Activated T-helper 2 cell treated with anti-CD3 and anti-CD28 coated beads, Interferon-gamma antibody, Interleukin-2, Interleukin-4, amounts not matched to agents 10 μg/mL and 5 μg/mL and 100 μg/mL, durations not matched to agents 14 hours and 24 hours and 36 hours (primary cell): ENCODE results near the gene TRAPPC11. TPM values are rescaled to one million over a fixed set of nuclear protein-coding genes. Genes with fewer than 3 reads are reported as not detected.

Experiments used
- DNase-seq: peaks from one replicate; pipeline ENCODE4 v3.0.0; 2021; ENCODE audit warnings: low spot score
- H3K27ac Mint-ChIP-seq: one replicate; pipeline ENCODE4 v1.8.0; 2021; ENCODE audit warnings: mixed read lengths
- H3K27me3 Mint-ChIP-seq: one replicate; pipeline ENCODE4 v1.8.0; 2021; ENCODE audit warnings: low read depth, mixed read lengths
- H3K36me3 Mint-ChIP-seq: one replicate; pipeline ENCODE4 v1.8.0; 2021; ENCODE audit warnings: low read depth, mixed read lengths
- H3K4me1 Mint-ChIP-seq: one replicate; pipeline ENCODE4 v1.8.0; 2021; ENCODE audit warnings: low read depth, mixed read lengths
- H3K4me3 Mint-ChIP-seq: one replicate; pipeline ENCODE4 v1.8.0; 2021; ENCODE audit warnings: low read depth, mild to moderate bottlenecking, moderate library complexity, mixed read lengths
- H3K9me3 Mint-ChIP-seq: one replicate; pipeline ENCODE4 v1.8.0; 2021; ENCODE audit warnings: mixed read lengths
- intact Hi-C: fragments of 100-400 bp; cut with micrococcal nuclease; formaldehyde crosslinking; loops from one replicate; pipeline ENCODE4 v1.15.1; 2023
- total RNA-seq: library from RNA; stranded (reverse); gene quantifications from 2 replicates; pipeline ENCODE4 v1.2.3, GENCODE V29; 2022

Gene TRAPPC11
- total RNA-seq, 1 donor from 2014 or later = 32.0 TPM

GRCh38 chr4:183658362-183659028 lies 598 bp upstream of the TRAPPC11 start:
- Mint-ChIP-seq H3K9me3 (no peaks in the 10 kb centered on the region), H3K27ac (peak overlapping the region; percentile 96), H3K27me3 (no peaks in the 10 kb centered on the region), H3K36me3 (peaks cover 27% of the 10 kb centered on the region), H3K4me1 (peaks cover 22% of the 10 kb centered on the region), H3K4me3 (peak overlapping the region; percentile 93)
- no peak for DNase-seq
- intact Hi-C loops = loop anchor here (1.0 to 5.0 kb wide), 4 partner anchors 64 to 741 kb away; partner anchors contain the start of genes CDKN2AIP and DCTD

- Mint-ChIP-seq H3K4me3 (peak overlapping the region; percentile 93), H3K27ac (peak overlapping the region; percentile 81), H3K9me3 (no peaks in the 10 kb centered on the region), H3K4me1 (peaks cover 22% of the 10 kb centered on the region), H3K27me3 (no peaks in the 10 kb centered on the region), H3K36me3 (peaks cover 29% of the 10 kb centered on the region)
- intact Hi-C loops = loop anchor here (1.0 to 5.0 kb wide), 4 partner anchors 62 to 743 kb away; partner anchors contain the start of genes CDKN2AIP and DCTD
- no peak for DNase-seq
Measured at GRCh38 chr4:183659872-183660242, 764 bp downstream of the TRAPPC11 start.

GRCh38 chr4:183666088-183666487 lies 7.0 kb downstream of the TRAPPC11 start:
- intact Hi-C loops = no loop called here
- no peaks in the 10 kb centered on the region for H3K9me3 Mint-ChIP-seq

GRCh38 chr4:183670251-183670650 lies 11.2 kb downstream of the TRAPPC11 start:
- H3K4me3 Mint-ChIP-seq = no peak overlapping the region
- no peak overlapping the region for H3K27ac Mint-ChIP-seq
- DNase-seq = no peak
- H3K36me3 Mint-ChIP-seq = peaks cover 52% of the 10 kb centered on the region
- H3K4me1 Mint-ChIP-seq = peaks cover 2% of the 10 kb centered on the region
- no peaks in the 10 kb centered on the region for H3K27me3 Mint-ChIP-seq
- intact Hi-C loops = no loop called here
- no peaks in the 10 kb centered on the region for H3K9me3 Mint-ChIP-seq

More at GRCh38 chr4:183666088-183666487, 7.0 kb downstream of the TRAPPC11 start:
- DNase-seq = no peak
- H3K27me3 Mint-ChIP-seq = no peaks in the 10 kb centered on the region
- peaks cover 2% of the 10 kb centered on the region for H3K4me1 Mint-ChIP-seq
- H3K4me3 Mint-ChIP-seq = no peak overlapping the region
- peaks cover 49% of the 10 kb centered on the region for H3K36me3 Mint-ChIP-seq
- H3K27ac Mint-ChIP-seq = no peak overlapping the region

- H3K4me3 Mint-ChIP-seq = no peak overlapping the region
- H3K4me1 Mint-ChIP-seq = no peaks in the 10 kb centered on the region
- peaks cover 50% of the 10 kb centered on the region for H3K36me3 Mint-ChIP-seq
- H3K9me3 Mint-ChIP-seq = no peaks in the 10 kb centered on the region
- H3K27me3 Mint-ChIP-seq = no peaks in the 10 kb centered on the region
- no peak for DNase-seq
- intact Hi-C loops = no loop called here
- H3K27ac Mint-ChIP-seq = no peak overlapping the region
Measured at GRCh38 chr4:183670960-183671555, 12.0 kb downstream of the TRAPPC11 start.

GRCh38 chr4:183674153-183674552 lies 15.1 kb downstream of the TRAPPC11 start:
- DNase-seq = no peak
- H3K36me3 Mint-ChIP-seq = peaks cover 46% of the 10 kb centered on the region
- no peak overlapping the region for H3K4me3 Mint-ChIP-seq
- intact Hi-C loops = no loop called here
- H3K27ac Mint-ChIP-seq = no peak overlapping the region
- H3K4me1 Mint-ChIP-seq = no peaks in the 10 kb centered on the region
- H3K9me3 Mint-ChIP-seq = no peaks in the 10 kb centered on the region
- no peaks in the 10 kb centered on the region for H3K27me3 Mint-ChIP-seq

- intact Hi-C loops = no loop called here
- Mint-ChIP-seq H3K27ac (no peak overlapping the region), H3K4me3 (no peak overlapping the region), H3K36me3 (peaks cover 43% of the 10 kb centered on the region), H3K9me3 (no peaks in the 10 kb centered on the region), H3K27me3 (no peaks in the 10 kb centered on the region), H3K4me1 (no peaks in the 10 kb centered on the region)
- DNase-seq = no peak
Measured at GRCh38 chr4:183675625-183676024, 16.5 kb downstream of the TRAPPC11 start.

DNA sequence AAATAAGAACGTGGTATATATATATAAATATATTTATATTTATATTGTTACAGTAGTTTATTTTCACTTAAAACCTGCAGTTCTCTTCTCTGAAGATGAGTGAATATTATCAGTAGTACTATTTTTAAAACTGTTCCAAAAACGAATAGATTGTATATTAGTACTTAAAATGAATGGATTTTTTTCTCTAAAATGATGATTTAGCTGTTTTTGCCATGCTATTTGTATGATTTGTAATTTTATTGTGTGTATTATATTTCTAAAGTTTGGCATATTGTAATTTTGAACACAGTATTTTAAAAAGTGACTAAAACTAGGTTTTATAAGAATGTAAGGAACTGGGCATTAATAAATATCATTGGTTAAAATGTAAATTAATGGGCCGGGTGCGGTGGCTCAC lies 22.0 kb downstream of the TRAPPC11 start:
- H3K9me3 Mint-ChIP-seq = no peaks in the 10 kb centered on the region
- intact Hi-C loops = no loop called here
- peaks cover 47% of the 10 kb centered on the region for H3K36me3 Mint-ChIP-seq
- H3K4me3 Mint-ChIP-seq = no peak overlapping the region
- DNase-seq = no peak
- H3K4me1 Mint-ChIP-seq = no peaks in the 10 kb centered on the region
- no peaks in the 10 kb centered on the region for H3K27me3 Mint-ChIP-seq
- H3K27ac Mint-ChIP-seq = no peak overlapping the region

GRCh38 chr4:183686461-183686860 lies 27.4 kb downstream of the TRAPPC11 start:
- Mint-ChIP-seq H3K36me3 (peaks cover 53% of the 10 kb centered on the region), H3K4me3 (no peak overlapping the region), H3K4me1 (no peaks in the 10 kb centered on the region), H3K27ac (no peak overlapping the region), H3K9me3 (no peaks in the 10 kb centered on the region), H3K27me3 (no peaks in the 10 kb centered on the region)
- no peak for DNase-seq
- intact Hi-C loops = no loop called here

GRCh38 chr4:183688216-183688615 lies 29.1 kb downstream of the TRAPPC11 start:
- Mint-ChIP-seq H3K4me1 (no peaks in the 10 kb centered on the region), H3K27ac (no peak overlapping the region), H3K4me3 (no peak overlapping the region), H3K27me3 (no peaks in the 10 kb centered on the region), H3K36me3 (peaks cover 57% of the 10 kb centered on the region), H3K9me3 (no peaks in the 10 kb centered on the region)
- intact Hi-C loops = no loop called here
- DNase-seq = no peak

- intact Hi-C loops = no loop called here
Measured at GRCh38 chr4:183691006-183691405, 31.9 kb downstream of the TRAPPC11 start.

DNA sequence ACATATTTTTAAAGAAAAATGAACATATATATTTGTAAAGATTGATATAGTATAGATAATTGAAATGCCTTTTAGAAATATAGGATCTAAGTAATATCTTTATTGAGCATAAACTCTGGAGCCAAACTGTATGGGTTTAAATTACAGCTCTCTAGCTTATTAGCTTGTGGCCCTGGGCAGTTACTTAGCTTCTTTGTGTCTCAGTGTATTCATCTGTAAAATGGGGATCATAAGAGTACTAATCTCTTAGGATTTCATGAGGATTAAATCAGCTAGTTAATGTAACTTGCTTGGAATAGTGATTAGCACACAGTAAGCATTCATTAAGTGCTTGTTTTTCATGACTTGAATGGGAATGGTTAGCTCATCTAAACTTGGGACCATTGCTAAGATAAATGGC lies 32.8 kb downstream of the TRAPPC11 start:
- peaks cover 58% of the 10 kb centered on the region for H3K36me3 Mint-ChIP-seq
- no peaks in the 10 kb centered on the region for H3K4me1 Mint-ChIP-seq
- intact Hi-C loops = no loop called here
- no peak overlapping the region for H3K4me3 Mint-ChIP-seq
- DNase-seq = no peak
- no peaks in the 10 kb centered on the region for H3K9me3 Mint-ChIP-seq
- H3K27ac Mint-ChIP-seq = no peak overlapping the region
- H3K27me3 Mint-ChIP-seq = no peaks in the 10 kb centered on the region

More at GRCh38 chr4:183691006-183691405, 31.9 kb downstream of the TRAPPC11 start:
- Mint-ChIP-seq H3K9me3 (no peaks in the 10 kb centered on the region), H3K27ac (no peak overlapping the region), H3K36me3 (peaks cover 57% of the 10 kb centered on the region), H3K4me3 (no peak overlapping the region), H3K4me1 (no peaks in the 10 kb centered on the region), H3K27me3 (no peaks in the 10 kb centered on the region)
- no peak for DNase-seq

- intact Hi-C loops = no loop called here
- Mint-ChIP-seq H3K27ac (no peak overlapping the region), H3K9me3 (no peaks in the 10 kb centered on the region), H3K4me3 (no peak overlapping the region), H3K27me3 (no peaks in the 10 kb centered on the region), H3K36me3 (peaks cover 74% of the 10 kb centered on the region), H3K4me1 (no peaks in the 10 kb centered on the region)
- no peak for DNase-seq
Measured at GRCh38 chr4:183698909-183699308, 39.8 kb downstream of the TRAPPC11 start.
